Stomach (tissue), 4 donors: ENCODE results near the gene EPB41L2.

Experiments
- CTCF ChIP-seq, 7 experiments: fragments of 450-650 bp in 4 of 7; fragments of 200-600 bp in 3 of 7; sonication (generic) in 3 of 7; IDR thresholded peaks; one replicate each; pipeline ENCODE4 v1.5.1; 2016 to 2019; ENCODE audit warnings: antibody characterized with exemption in 7 of 7, control low read depth in 2 of 7, mild to moderate bottlenecking in 1 of 7
- EP300 ChIP-seq: sonication (generic); formaldehyde crosslinking; IDR thresholded peaks from one replicate; pipeline ENCODE4 v1.6.1; 2017; ENCODE audit warnings: antibody characterized with exemption
- POLR2A ChIP-seq, 4 donors: fragments of 450-650 bp; IDR thresholded peaks; one replicate each; pipeline ENCODE4 v1.6.1; 2016; ENCODE audit warnings: antibody characterized with exemption in 4 of 4, control low read depth in 2 of 4, mild to moderate bottlenecking in 1 of 4, moderate library complexity in 1 of 4
- POLR2AphosphoS5 ChIP-seq, 3 donors: sonication (generic); formaldehyde crosslinking; IDR thresholded peaks; one replicate each; pipeline ENCODE4 v1.6.1; 2016; ENCODE audit warnings: antibody characterized with exemption in 3 of 3

GRCh38 chr6:130946076-130946475 is 117.0 kb downstream of the EPB41L2 start:
- TF ChIP-seq CTCF (IDR thresholded peaks at IDR 0.05) (no peak), POLR2A (IDR thresholded peaks at IDR 0.05) (no peak), POLR2AphosphoS5 (IDR thresholded peaks at IDR 0.05) (no peak), EP300 (no peak)
